Tongue (tissue), 2 donors: Measurements from ENCODE around the gene NHLH1. TPM values are rescaled to one million over a fixed set of nuclear protein-coding genes. Genes with fewer than 3 reads are reported as not detected.

Experiments
- DNase-seq: peaks from one replicate; pipeline ENCODE4 v3.0.0-alpha.2; 2015
- total RNA-seq: library from RNA; depleted of rRNA; stranded (reverse); fragments of >200 nt; gene quantifications from one replicate; pipeline ENCODE4 v1.2.3, GENCODE V29; 2014

Gene NHLH1
- not detected for total RNA-seq

- peak; percentile 87 for DNase-seq
Observed at GRCh38 chr1:160366731-160367515, at the start of gene NHLH1. NHLH1 (plus strand) TSS chr1:160367071; CDS start chr1:160370732, 3,661 bp downstream.

- no peak for DNase-seq
Observed at GRCh38 chr1:160322831-160323230, 44.0 kb upstream of the NHLH1 start.

GRCh38 chr1:160325252-160325651, 41.6 kb upstream of the NHLH1 start:
- no peak for DNase-seq

- peak; percentile 75 for DNase-seq
Observed at GRCh38 chr1:160326418-160326817, 40.5 kb upstream of the NHLH1 start.

GRCh38 chr1:160328184-160328583, 38.7 kb upstream of the NHLH1 start:
- DNase-seq = no peak

- no peak for DNase-seq
Observed at GRCh38 chr1:160330119-160330518, 36.8 kb upstream of the NHLH1 start.

GRCh38 chr1:160332516-160332915, 34.4 kb upstream of the NHLH1 start:
- DNase-seq = no peak

GRCh38 chr1:160338580-160338979, 28.3 kb upstream of the NHLH1 start:
- DNase-seq = no peak

- no peak for DNase-seq
Observed at GRCh38 chr1:160340146-160340545, 26.7 kb upstream of the NHLH1 start.

- no peak for DNase-seq
Observed at GRCh38 chr1:160340866-160341265, 26.0 kb upstream of the NHLH1 start.

GRCh38 chr1:160342526-160342925, 24.3 kb upstream of the NHLH1 start:
- DNase-seq = peak; percentile 17

- peak; percentile 98 for DNase-seq
Observed at GRCh38 chr1:160342953-160343869, 23.7 kb upstream of the NHLH1 start, which contains the start of the genes COPA and NCSTN. COPA (minus strand) TSS chr1:160343250; CDS start chr1:160343170, 80 bp downstream. NCSTN (plus strand) TSS chr1:160343383; CDS start chr1:160343397, 14 bp downstream.

- DNase-seq = no peak
Observed at GRCh38 chr1:160344241-160344640, 22.6 kb upstream of the NHLH1 start.

GRCh38 chr1:160344936-160345335, 21.9 kb upstream of the NHLH1 start:
- DNase-seq = no peak

- DNase-seq = no peak
Observed at GRCh38 chr1:160346463-160346862, 20.4 kb upstream of the NHLH1 start.

GRCh38 chr1:160346958-160347357, 19.9 kb upstream of the NHLH1 start:
- no peak for DNase-seq

- peak; percentile 44 for DNase-seq
Observed at GRCh38 chr1:160351629-160352028, 15.2 kb upstream of the NHLH1 start.

- DNase-seq = no peak
Observed at GRCh38 chr1:160352555-160352954, 14.3 kb upstream of the NHLH1 start.

- peak; percentile 73 for DNase-seq
Observed at GRCh38 chr1:160353223-160353622, 13.6 kb upstream of the NHLH1 start.

GRCh38 chr1:160354388-160354985, 12.4 kb upstream of the NHLH1 start:
- peak; percentile 36 for DNase-seq

- DNase-seq = peak; percentile 12
Observed at GRCh38 chr1:160357286-160358002, 9.4 kb upstream of the NHLH1 start.

GRCh38 chr1:160358073-160358472, 8.8 kb upstream of the NHLH1 start:
- no peak for DNase-seq
